Right atrium auricular region (tissue), 2 donors: ENCODE results near the gene LPP. TPM values are rescaled to one million over a fixed set of nuclear protein-coding genes. Genes with fewer than 3 reads are reported as not detected.
"Not testable (repeated sequence)": the region's sequence is repeated elsewhere in the genome, so short reads cannot be mapped to it uniquely, and the experiment has no call there.

Experiments used
- DNase-seq: peaks from one replicate; pipeline ENCODE4 v3.0.0-alpha.2; 2019; ENCODE audit warnings: low spot score
- H3K27ac ChIP-seq, 2 donors: fragments of 200-600 bp; sonication (generic); 1 replicate in 1 of 2; 2 replicates in 1 of 2; pipeline ENCODE4 v1.5.1; 2016 to 2019
- H3K27me3 ChIP-seq, 2 donors: fragments of 200-600 bp; sonication (generic); one replicate each; pipeline versions ENCODE4 v1.5.1 to v1.6.0; 2017 to 2019
- H3K36me3 ChIP-seq: fragments of 200-600 bp; sonication (generic); one replicate; pipeline ENCODE4 v1.5.1; 2016
- H3K4me1 ChIP-seq, 2 donors: fragments of 200-600 bp; sonication (generic); one replicate each; pipeline versions ENCODE4 v1.5.1 to v1.6.0; 2017 to 2019
- H3K4me3 ChIP-seq, 2 donors: fragments of 200-600 bp; sonication (generic); 1 replicate in 1 of 2; 2 replicates in 1 of 2; pipeline ENCODE4 v1.5.1; 2017 to 2019; ENCODE audit warnings: mild to moderate bottlenecking in 1 of 2, moderate library complexity in 1 of 2
- H3K9me3 ChIP-seq, 2 donors: fragments of 200-600 bp; sonication (generic); one replicate each; pipeline ENCODE4 v1.5.1; 2019
- total RNA-seq, 2 donors: library from RNA; depleted of rRNA; stranded (reverse); fragments of >200 nt; gene quantifications; one replicate each; pipeline ENCODE4 v1.1.0, GENCODE V29; 2016
- TF ChIP-seq, protein P1 (sequence below), 2 donors: fragments of 200-600 bp; sonication (generic); IDR thresholded peaks; one replicate each; pipeline ENCODE4 v1.5.1; 2019; ENCODE audit warnings: antibody characterized with exemption in 2 of 2

Gene LPP
- total RNA-seq, 2 donors from 2014 or later: 117 to 186 TPM

DNA sequence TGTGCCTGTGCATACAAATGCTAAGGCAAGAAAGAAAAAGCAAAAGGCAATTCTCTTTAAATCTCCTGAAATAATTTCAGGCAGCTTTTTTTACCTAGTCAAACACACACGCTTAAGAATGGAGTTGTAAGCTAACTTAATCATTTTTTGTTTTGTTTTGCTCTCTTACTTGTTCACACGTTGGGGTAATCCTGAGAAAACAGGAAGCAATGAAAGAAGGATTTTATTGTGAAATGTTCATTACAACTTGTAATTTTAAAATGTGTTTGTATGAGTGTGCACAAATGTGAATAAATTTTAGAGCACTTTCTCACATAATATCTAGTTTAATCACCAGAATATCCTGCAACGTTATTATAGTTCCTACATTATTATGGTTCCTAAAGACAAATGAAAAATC lies 263.8 kb downstream of the LPP start:
- no peaks in the 10 kb centered on the region for H3K27me3 ChIP-seq
- DNase-seq: no peak
- no peaks in the 10 kb centered on the region for H3K36me3 ChIP-seq
- H3K4me1 ChIP-seq: peaks cover 0 to 22% of the 10 kb centered on the region in 2 donors
- TF ChIP-seq, protein P1, sequence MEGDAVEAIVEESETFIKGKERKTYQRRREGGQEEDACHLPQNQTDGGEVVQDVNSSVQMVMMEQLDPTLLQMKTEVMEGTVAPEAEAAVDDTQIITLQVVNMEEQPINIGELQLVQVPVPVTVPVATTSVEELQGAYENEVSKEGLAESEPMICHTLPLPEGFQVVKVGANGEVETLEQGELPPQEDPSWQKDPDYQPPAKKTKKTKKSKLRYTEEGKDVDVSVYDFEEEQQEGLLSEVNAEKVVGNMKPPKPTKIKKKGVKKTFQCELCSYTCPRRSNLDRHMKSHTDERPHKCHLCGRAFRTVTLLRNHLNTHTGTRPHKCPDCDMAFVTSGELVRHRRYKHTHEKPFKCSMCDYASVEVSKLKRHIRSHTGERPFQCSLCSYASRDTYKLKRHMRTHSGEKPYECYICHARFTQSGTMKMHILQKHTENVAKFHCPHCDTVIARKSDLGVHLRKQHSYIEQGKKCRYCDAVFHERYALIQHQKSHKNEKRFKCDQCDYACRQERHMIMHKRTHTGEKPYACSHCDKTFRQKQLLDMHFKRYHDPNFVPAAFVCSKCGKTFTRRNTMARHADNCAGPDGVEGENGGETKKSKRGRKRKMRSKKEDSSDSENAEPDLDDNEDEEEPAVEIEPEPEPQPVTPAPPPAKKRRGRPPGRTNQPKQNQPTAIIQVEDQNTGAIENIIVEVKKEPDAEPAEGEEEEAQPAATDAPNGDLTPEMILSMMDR (IDR thresholded peaks at IDR 0.05): no peak
- H3K27ac ChIP-seq: no peak overlapping the region
- H3K4me3 ChIP-seq: no peak overlapping the region
- no peaks in the 10 kb centered on the region for H3K9me3 ChIP-seq

DNA sequence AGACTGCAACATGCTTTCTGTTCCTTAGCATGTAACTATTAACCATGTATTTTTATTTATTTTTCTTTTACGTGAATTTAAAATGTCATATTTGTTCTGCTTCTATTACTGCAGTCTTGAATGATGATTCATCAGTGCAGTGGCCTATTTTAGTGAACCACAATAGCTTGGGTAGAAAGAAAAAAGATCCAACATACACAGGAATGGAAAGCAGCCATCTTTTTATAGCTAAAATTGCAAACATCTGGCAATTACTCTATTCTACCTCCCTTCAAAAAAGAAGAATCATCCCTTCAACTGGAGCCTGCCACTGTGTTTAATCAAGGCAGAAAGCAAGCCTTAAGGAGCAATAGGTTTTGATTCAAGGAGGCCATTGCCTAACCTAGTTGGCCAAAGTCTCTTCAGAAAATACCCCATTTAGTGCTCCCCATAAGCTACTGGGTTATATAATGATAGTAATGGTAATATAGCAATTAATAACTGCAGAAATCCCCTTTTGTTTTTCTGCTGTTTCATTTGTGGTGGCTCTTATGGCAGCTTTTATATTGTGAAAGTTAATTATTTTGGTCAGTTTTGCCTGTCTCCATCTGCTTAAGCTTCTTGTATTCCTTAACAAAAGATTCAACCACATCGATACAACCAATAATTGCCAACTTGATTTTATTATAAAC lies 267.3 kb downstream of the LPP start:
- H3K36me3 ChIP-seq: no peaks in the 10 kb centered on the region
- H3K27ac ChIP-seq: peak overlapping the region in 1 of 2 donors; percentile 36
- H3K4me1 ChIP-seq: peaks cover 0 to 22% of the 10 kb centered on the region in 2 donors

DNA sequence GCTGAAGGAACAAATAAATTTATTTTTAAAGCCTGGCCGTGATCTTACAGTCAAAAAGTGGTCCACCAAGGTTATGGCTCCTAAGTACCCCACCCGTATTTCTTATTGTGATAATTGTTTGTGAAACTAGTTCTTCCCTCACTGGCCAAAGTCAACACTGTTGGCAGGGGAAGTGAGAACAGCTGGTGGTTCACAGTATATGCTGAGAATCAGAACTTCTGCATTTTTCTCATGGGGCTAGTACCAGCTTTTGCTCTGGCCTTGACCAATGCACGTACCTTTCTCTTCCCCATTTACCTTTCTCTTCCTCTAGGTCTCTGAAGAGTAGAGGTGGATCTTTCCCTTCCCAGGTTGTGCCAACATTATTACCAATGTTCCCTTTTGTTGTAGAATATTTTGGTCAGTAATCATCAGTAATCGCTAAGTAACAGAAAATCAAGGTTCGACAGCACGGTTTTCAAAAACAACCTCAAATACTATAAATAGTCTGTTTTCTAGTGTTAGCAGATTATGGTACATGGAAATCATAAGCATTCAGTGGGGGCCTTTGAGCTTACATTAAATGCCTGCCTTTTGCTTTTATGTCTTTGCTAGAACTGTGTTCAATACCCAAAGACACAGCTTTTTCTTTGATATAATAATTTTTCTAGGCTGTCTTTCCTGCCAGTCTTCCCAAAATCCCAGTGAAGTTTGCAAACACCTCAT lies 268.0 kb downstream of the LPP start:
- DNase-seq: no peak
- Histone ChIP-seq H3K4me3 (no peak overlapping the region), H3K4me1 (peaks cover 0 to 22% of the 10 kb centered on the region in 2 donors), H3K36me3 (no peaks in the 10 kb centered on the region), H3K27me3 (no peaks in the 10 kb centered on the region), H3K27ac (peak overlapping the region in 1 of 2 donors; percentile 36), H3K9me3 (no peaks in the 10 kb centered on the region)
- TF ChIP-seq, protein P1 (IDR thresholded peaks at IDR 0.05): no peak

More for the DNA sequence above, 267.3 kb downstream of the LPP start:
- TF ChIP-seq, protein P1 (IDR thresholded peaks at IDR 0.05): no peak
- H3K4me3 ChIP-seq: no peak overlapping the region
- DNase-seq: no peak
- no peaks in the 10 kb centered on the region for H3K9me3 ChIP-seq
- H3K27me3 ChIP-seq: no peaks in the 10 kb centered on the region

DNA sequence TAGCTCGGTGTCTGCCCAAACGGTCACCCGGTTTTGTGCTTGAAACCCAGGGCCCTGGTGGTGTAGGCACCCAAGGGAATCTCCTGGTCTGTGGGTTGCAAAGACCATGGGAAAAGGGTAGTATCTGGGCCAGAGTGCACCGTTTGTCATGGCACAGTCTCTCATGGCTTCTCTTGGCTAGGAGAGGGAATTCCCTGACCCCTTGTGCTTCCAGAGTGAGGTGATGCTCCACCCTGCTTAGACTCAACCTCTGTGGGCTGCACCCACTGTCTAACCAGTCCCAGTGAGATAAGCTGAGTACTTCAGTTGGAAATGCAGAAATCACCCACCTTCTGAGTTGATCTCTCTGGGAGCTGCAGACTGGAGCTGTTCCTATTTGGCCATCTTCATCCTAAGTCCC lies 274.0 kb downstream of the LPP start:
- H3K9me3 ChIP-seq, H3K27ac ChIP-seq: not testable (repeated sequence)
- H3K4me1 ChIP-seq: peaks cover 0 to 29% of the 10 kb centered on the region in 2 donors

DNA sequence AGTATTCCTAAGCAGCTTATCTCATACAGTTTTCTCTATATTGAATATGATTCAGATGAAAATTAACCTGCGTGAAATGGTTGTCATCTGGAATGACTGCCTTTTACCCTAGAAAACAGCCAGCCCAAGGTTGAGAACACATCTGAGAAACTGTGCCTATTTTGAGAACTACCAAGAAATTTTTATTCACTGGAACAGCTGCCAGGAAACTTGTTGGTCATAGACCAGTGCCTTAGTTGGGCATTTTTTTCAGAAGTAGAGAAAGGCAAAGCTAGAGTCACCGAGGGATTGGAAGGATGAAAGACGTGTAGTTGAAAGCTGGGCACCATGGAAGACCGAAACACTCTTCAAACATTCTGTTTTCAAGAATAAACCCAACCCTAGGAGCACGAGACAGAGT lies 277.1 kb downstream of the LPP start:
- Histone ChIP-seq H3K27ac (peak overlapping the region in 1 of 2 donors; percentile 23), H3K27me3 (no peaks in the 10 kb centered on the region), H3K4me3 (no peak overlapping the region), H3K9me3 (no peaks in the 10 kb centered on the region), H3K4me1 (peaks cover 0 to 41% of the 10 kb centered on the region in 2 donors), H3K36me3 (no peaks in the 10 kb centered on the region)
- no peak for DNase-seq
- TF ChIP-seq, protein P1 (IDR thresholded peaks at IDR 0.05): no peak

More for the DNA sequence above, 274.0 kb downstream of the LPP start:
- not testable (repeated sequence) for H3K4me3 ChIP-seq, H3K36me3 ChIP-seq, DNase-seq, H3K27me3 ChIP-seq

DNA sequence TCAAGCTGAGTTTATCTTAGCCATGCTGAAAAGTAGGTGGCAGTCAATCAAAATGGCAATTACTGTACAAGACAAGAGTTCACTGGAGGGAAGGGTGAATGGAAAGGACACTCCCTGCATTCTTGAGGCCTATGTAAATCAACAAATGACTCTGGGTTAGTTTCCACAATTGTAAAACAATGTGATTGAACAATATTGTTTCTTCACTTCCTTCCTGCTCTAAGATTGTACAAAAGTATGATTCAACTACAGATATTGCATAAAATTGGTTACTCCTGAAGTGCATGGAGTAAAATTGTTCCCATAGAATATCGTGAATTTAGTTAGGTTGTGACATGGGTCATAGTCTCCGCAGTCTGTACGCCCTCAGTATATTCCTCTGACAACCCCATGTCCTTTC lies 277.6 kb downstream of the LPP start:
- Histone ChIP-seq H3K36me3 (no peaks in the 10 kb centered on the region), H3K4me3 (no peak overlapping the region), H3K27me3 (no peaks in the 10 kb centered on the region), H3K27ac (peak overlapping the region in 1 of 2 donors; percentile 23), H3K4me1 (peaks cover 0 to 41% of the 10 kb centered on the region in 2 donors), H3K9me3 (no peaks in the 10 kb centered on the region)
- TF ChIP-seq, protein P1 (IDR thresholded peaks at IDR 0.05): no peak
- no peak for DNase-seq
